ENCODE measurements around the gene CALML3.

DNA sequence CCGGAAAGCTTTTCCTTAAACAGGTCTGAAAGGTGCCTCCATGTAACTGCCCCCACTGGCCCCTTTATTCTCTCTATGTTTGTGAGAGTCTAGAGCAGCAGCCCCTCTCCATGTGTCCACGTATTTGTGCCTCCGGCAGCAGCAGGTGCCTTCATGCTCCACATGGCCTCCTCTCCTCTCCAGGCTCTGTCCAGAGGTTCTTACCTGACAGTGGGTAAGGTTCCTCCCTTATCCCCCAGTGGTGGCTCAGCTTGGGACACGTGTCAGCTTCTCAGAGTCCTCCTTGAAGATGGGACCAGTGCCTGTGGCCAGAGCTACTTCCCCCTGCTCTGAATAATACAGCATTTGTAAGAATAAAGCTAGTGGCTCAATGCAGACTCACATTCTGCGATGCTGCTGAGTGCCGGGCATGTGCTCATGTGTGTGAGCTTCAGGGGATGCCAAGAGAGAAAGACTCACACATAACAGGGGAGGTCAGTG lies 7.9 kb downstream of the CALML3 start:
- TF ChIP-seq, protein P1, sequence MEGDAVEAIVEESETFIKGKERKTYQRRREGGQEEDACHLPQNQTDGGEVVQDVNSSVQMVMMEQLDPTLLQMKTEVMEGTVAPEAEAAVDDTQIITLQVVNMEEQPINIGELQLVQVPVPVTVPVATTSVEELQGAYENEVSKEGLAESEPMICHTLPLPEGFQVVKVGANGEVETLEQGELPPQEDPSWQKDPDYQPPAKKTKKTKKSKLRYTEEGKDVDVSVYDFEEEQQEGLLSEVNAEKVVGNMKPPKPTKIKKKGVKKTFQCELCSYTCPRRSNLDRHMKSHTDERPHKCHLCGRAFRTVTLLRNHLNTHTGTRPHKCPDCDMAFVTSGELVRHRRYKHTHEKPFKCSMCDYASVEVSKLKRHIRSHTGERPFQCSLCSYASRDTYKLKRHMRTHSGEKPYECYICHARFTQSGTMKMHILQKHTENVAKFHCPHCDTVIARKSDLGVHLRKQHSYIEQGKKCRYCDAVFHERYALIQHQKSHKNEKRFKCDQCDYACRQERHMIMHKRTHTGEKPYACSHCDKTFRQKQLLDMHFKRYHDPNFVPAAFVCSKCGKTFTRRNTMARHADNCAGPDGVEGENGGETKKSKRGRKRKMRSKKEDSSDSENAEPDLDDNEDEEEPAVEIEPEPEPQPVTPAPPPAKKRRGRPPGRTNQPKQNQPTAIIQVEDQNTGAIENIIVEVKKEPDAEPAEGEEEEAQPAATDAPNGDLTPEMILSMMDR (conservative IDR thresholded peaks at IDR 0.05; ENCODE audit: low read depth, low read length): no peak
- TF ChIP-seq EZH2 (IDR thresholded peaks at IDR 0.05; ENCODE audit: low read length, unreplicated experiment): no peak
- TF ChIP-seq EZH2phosphoT487 (IDR thresholded peaks at IDR 0.05; ENCODE audit: borderline replicate concordance, low read length): no peak

Measured in PC-3 (cell line).